GM12878 (cell line): ENCODE results near the gene ATP1A1. TPM values are rescaled to one million over a fixed set of nuclear protein-coding genes. Genes with fewer than 3 reads are reported as not detected.

ENCODE experiments used
- ATAC-seq: fragments of 200-7000 bp; cut with Tn5 transposase; 3 replicates; pipeline ENCODE4 v1.9.1; 2020; ENCODE audit warnings: mild to moderate bottlenecking, moderate library complexity
- BruUV-seq: library from RNA; stranded (reverse); fragments of 400-500 nt; replicated peaks from 2 replicates; lab custom pipeline; 2021; lab: Mats Ljungman, UMichigan
- CTCF ChIA-PET: fragments of 300-600 bp; sonication (Branson Sonifier 250); formaldehyde crosslinking; extraction: SDS; loops from one replicate; lab custom pipeline; 2021; ENCODE audit warnings: inconsistent platforms; lab: Yijun Ruan, JAX
- POLR2A ChIA-PET: fragments of 350-600 bp; formaldehyde crosslinking; extraction: SDS; loops from one replicate; lab custom pipeline; 2021; ENCODE audit warnings: inconsistent platforms; lab: Charles Lee
- RAD21 ChIA-PET: fragments of 300-600 bp; sonication (Branson Sonifier 250); formaldehyde crosslinking; loops from one replicate; lab custom pipeline; 2023; ENCODE audit warnings: antibody characterized with exemption; ENCODE audit not compliant: unreplicated experiment; lab: Charles Lee
- SMC1A ChIA-PET: fragments of 300-600 bp; sonication (Branson Sonifier 250); formaldehyde crosslinking; loops from one replicate; lab custom pipeline; 2023; ENCODE audit not compliant: unreplicated experiment, uncharacterized antibody; lab: Charles Lee
- DNase-seq: peaks from one replicate; pipeline ENCODE4 v3.0.0-alpha.2; 2011; ENCODE audit warnings: low read depth, low spot score
- FAIRE-seq: peaks from 3 replicates; lab custom pipeline; 2011; peaks lifted over from hg19 to GRCh38; lab: Jason Lieb, UNC
- H2AFZ ChIP-seq: 2 replicates; pipeline ENCODE4 v1.6.0; 2011; ENCODE audit warnings: low read depth, low read length, control low read depth; ENCODE audit not compliant: control insufficient read depth
- H3K27ac ChIP-seq: 2 replicates; pipeline ENCODE4 v1.5.1; 2011; ENCODE audit warnings: control low read depth; ENCODE audit not compliant: control insufficient read depth, insufficient read depth
- H3K27me3 ChIP-seq, 2 experiments: replicated peaks in 1 of 2; 2 replicates each; pipeline versions ENCODE4 v1.6.0 to v1.6.1; 2011; ENCODE audit warnings: low read length in 1 of 2; ENCODE audit not compliant: control insufficient read depth in 2 of 2, insufficient read depth in 2 of 2
- H3K36me3 ChIP-seq, 2 experiments: 2 replicates each; pipeline ENCODE4 v1.5.1; 2011; ENCODE audit warnings: low read length in 1 of 2; ENCODE audit not compliant: control insufficient read depth in 2 of 2, insufficient read depth in 2 of 2
- H3K4me1 ChIP-seq: 2 replicates; pipeline ENCODE4 v1.6.1; 2011; ENCODE audit warnings: mild to moderate bottlenecking, low read length, moderate library complexity, mixed read lengths; ENCODE audit not compliant: control insufficient read depth, insufficient read depth
- H3K4me2 ChIP-seq: 2 replicates; pipeline ENCODE4 v1.6.0; 2011; ENCODE audit warnings: control low read depth; ENCODE audit not compliant: control insufficient read depth, insufficient read depth
- H3K4me3 ChIP-seq: fragments of 200-600 bp; sonication (generic); 2 replicates; pipeline ENCODE4 v1.5.1; 2016
- H3K79me2 ChIP-seq: 2 replicates; pipeline ENCODE4 v1.6.0; 2011; ENCODE audit warnings: low read length; ENCODE audit not compliant: control insufficient read depth, insufficient read depth
- H3K9ac ChIP-seq: 2 replicates; pipeline ENCODE4 v1.8.0; 2011; ENCODE audit warnings: low read length, control low read depth, mixed read lengths; ENCODE audit not compliant: control insufficient read depth, insufficient read depth
- H3K9me3 ChIP-seq: replicated peaks from 3 replicates; pipeline ENCODE4 v1.5.1; 2011; ENCODE audit warnings: mild to moderate bottlenecking, low read length; ENCODE audit not compliant: control insufficient read depth, insufficient read depth
- H4K20me1 ChIP-seq: 2 replicates; pipeline ENCODE4 v1.6.0; 2011; ENCODE audit not compliant: control insufficient read depth, insufficient read depth
- BMI1 ChIP-seq: fragments of 450-650 bp; IDR thresholded peaks from 2 replicates; pipeline ENCODE4 v1.6.1; 2016; ENCODE audit warnings: mild to moderate bottlenecking, moderate library complexity, borderline replicate concordance
- EGR1 ChIP-seq, 2 experiments: IDR thresholded peaks; 1 replicate in 1 of 2; 2 replicates in 1 of 2; pipeline ENCODE4 v1.6.1; 2011 to 2012; ENCODE audit warnings: low read depth in 2 of 2, low read length in 2 of 2, borderline replicate concordance in 1 of 2, mild to moderate bottlenecking in 1 of 2, moderate library complexity in 1 of 2
- IKZF2 ChIP-seq, 2 experiments: fragments of 450-650 bp; IDR thresholded peaks; 2 replicates each; pipeline ENCODE4 v1.6.1; 2017; ENCODE audit warnings: mild to moderate bottlenecking in 2 of 2, moderate library complexity in 2 of 2
- POU2F2 ChIP-seq: IDR thresholded peaks from 3 replicates; pipeline ENCODE4 v1.6.1; 2011; ENCODE audit warnings: low read depth, mild to moderate bottlenecking, low read length, borderline replicate concordance
- SMAD5 ChIP-seq: IDR thresholded peaks from 2 replicates; pipeline ENCODE4 v1.6.1; 2016; ENCODE audit warnings: antibody characterized with exemption, low read depth
- TBL1XR1 ChIP-seq: IDR thresholded peaks from 2 replicates; pipeline ENCODE4 v1.6.1; 2012; ENCODE audit warnings: low read depth, low read length, improper control_type of control experiment
- ZNF24 ChIP-seq: fragments of 450-650 bp; IDR thresholded peaks from 2 replicates; pipeline ENCODE4 v1.6.1; 2017; ENCODE audit warnings: antibody characterized with exemption, mild to moderate bottlenecking
- WGBS: methylation state at CpG from one replicate; pipeline ENCODE4 v1.1.6; 2016; ENCODE audit warnings: low lambda C conversion rate; ENCODE audit not compliant: insufficient replicate concordance, insufficient coverage; ENCODE audit errors: missing lambda C conversion rate; 5-methylcytosine and 5-hydroxymethylcytosine counted together
- in situ Hi-C: fragments of 300-500 bp; cut with MboI; formaldehyde crosslinking; loops from 9 replicates; pipeline ENCODE4 v1.14.3; 2018; ENCODE audit warnings: mixed read lengths
- intact Hi-C: fragments of 100-400 bp; cut with micrococcal nuclease; formaldehyde crosslinking; loops from one replicate; pipeline ENCODE4 v1.14.2; 2022; ENCODE audit not compliant: unreplicated experiment
- polyA plus RNA-seq, 11 experiments: library from polyadenylated mRNA; depleted of rRNA in 4 of 11; unstranded in 6 of 11; stranded (reverse) in 5 of 11; fragments of >200 nt; fragmentation: Nextera tagmentation in 4 of 11; fragmentation: Illumina TruSeq in 1 of 11; extraction: Ambion mirVana in 4 of 11; extraction: Trizol in 1 of 11; gene quantifications; 1 replicate in 1 of 11; 2 replicates in 10 of 11; pipeline versions ENCODE4 v1.2.1 to v1.2.3, GENCODE V29; 2011 to 2016; ENCODE audit warnings: inconsistent platforms in 2 of 11, missing spikeins in 2 of 11, low read depth in 1 of 11
- total RNA-seq, 4 experiments: library from RNA; depleted of rRNA in 3 of 4; stranded (reverse); fragments of >200 nt in 3 of 4; fragmentation: Illumina TruSeq in 1 of 4; extraction: Trizol in 1 of 4; gene quantifications; 2 replicates each; pipeline versions ENCODE4 v1.2.1 to v1.2.3, GENCODE V29; 2013 to 2021
- TF ChIP-seq, protein P1 (sequence below): fragments of 450-650 bp; IDR thresholded peaks from 2 replicates; pipeline ENCODE4 v1.6.1; 2018; ENCODE audit warnings: borderline replicate concordance, mild to moderate bottlenecking; ENCODE audit not compliant: partially characterized antibody
- TF ChIP-seq, protein P2 (sequence below), 3 experiments: IDR thresholded peaks in 2 of 3; conservative IDR thresholded peaks in 1 of 3; 2 replicates each; pipeline ENCODE4 v1.5.1; 2011; ENCODE audit warnings: low read depth in 3 of 3, low read length in 3 of 3, mild to moderate bottlenecking in 3 of 3, control low read depth in 2 of 3, moderate library complexity in 2 of 3, inconsistent platforms in 1 of 3, mixed read lengths in 1 of 3; ENCODE audit not compliant: control insufficient read depth in 2 of 3, insufficient read depth in 1 of 3; ENCODE audit errors: extremely low read depth in 1 of 3
- TF ChIP-seq, protein P3 (sequence below): fragments of 150-350 bp; IDR thresholded peaks from 2 replicates; pipeline ENCODE4 v1.6.1; 2016; ENCODE audit warnings: low read depth, low read length

Gene ATP1A1
- total and polyA plus RNA-seq, 10 of the 15 experiments (the other 5 are each of a cell fraction or from before 2014, with no cell fraction given): 113 to 566 (median 313) TPM

DNA sequence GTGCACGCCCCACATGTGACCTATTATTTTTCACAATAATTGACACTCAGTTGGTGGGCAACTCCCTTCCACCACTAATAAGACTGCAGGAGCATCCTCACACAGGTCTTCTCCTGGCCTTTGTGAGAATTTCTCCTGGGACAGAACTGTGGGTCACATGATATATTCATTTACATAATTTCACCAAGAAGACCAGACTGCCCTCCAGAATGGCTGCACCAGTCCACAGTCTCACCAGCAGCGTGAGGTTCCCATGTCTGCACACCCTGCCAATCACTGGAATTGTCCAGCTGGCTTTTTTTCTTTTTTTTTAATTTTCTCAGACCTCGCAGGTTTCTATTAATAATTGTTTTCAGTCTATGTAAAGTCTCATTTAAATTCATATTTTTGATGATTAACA lies 41.3 kb downstream of the ATP1A1 start:
- no TSS peak for BruUV-seq
- 90% methylated on average over 3 of the region's 3 CpGs for WGBS
- TF ChIP-seq ZNF24 (no peak), IKZF2 (IDR thresholded peaks at IDR 0.05) (no peak), BMI1 (no peak), POU2F2 (no peak), SMAD5 (no peak), EGR1 (IDR thresholded peaks at IDR 0.05; ENCODE audit: borderline replicate concordance in 1 of 2, low read depth in 2 of 2, low read length in 2 of 2) (no peak), TBL1XR1 (no peak)
- TF ChIP-seq, protein P1, sequence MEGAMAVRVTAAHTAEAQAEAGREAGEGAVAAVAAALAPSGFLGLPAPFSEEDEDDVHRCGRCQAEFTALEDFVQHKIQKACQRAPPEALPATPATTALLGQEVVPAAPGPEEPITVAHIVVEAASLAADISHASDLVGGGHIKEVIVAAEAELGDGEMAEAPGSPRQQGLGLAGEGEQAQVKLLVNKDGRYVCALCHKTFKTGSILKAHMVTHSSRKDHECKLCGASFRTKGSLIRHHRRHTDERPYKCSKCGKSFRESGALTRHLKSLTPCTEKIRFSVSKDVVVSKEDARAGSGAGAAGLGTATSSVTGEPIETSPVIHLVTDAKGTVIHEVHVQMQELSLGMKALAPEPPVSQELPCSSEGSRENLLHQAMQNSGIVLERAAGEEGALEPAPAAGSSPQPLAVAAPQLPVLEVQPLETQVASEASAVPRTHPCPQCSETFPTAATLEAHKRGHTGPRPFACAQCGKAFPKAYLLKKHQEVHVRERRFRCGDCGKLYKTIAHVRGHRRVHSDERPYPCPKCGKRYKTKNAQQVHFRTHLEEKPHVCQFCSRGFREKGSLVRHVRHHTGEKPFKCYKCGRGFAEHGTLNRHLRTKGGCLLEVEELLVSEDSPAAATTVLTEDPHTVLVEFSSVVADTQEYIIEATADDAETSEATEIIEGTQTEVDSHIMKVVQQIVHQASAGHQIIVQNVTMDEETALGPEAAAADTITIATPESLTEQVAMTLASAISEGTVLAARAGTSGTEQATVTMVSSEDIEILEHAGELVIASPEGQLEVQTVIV: no peak
- TF ChIP-seq, protein P2, sequence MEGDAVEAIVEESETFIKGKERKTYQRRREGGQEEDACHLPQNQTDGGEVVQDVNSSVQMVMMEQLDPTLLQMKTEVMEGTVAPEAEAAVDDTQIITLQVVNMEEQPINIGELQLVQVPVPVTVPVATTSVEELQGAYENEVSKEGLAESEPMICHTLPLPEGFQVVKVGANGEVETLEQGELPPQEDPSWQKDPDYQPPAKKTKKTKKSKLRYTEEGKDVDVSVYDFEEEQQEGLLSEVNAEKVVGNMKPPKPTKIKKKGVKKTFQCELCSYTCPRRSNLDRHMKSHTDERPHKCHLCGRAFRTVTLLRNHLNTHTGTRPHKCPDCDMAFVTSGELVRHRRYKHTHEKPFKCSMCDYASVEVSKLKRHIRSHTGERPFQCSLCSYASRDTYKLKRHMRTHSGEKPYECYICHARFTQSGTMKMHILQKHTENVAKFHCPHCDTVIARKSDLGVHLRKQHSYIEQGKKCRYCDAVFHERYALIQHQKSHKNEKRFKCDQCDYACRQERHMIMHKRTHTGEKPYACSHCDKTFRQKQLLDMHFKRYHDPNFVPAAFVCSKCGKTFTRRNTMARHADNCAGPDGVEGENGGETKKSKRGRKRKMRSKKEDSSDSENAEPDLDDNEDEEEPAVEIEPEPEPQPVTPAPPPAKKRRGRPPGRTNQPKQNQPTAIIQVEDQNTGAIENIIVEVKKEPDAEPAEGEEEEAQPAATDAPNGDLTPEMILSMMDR (IDR thresholded peaks at IDR 0.05 in 2 of 3, conservative IDR thresholded peaks at IDR 0.05 in 1 of 3; ENCODE audit: control insufficient read depth in 2 of 3, extremely low read depth in 1 of 3, insufficient read depth in 1 of 3, low read depth in 3 of 3, low read length in 3 of 3): no peak
- TF ChIP-seq, protein P3, sequence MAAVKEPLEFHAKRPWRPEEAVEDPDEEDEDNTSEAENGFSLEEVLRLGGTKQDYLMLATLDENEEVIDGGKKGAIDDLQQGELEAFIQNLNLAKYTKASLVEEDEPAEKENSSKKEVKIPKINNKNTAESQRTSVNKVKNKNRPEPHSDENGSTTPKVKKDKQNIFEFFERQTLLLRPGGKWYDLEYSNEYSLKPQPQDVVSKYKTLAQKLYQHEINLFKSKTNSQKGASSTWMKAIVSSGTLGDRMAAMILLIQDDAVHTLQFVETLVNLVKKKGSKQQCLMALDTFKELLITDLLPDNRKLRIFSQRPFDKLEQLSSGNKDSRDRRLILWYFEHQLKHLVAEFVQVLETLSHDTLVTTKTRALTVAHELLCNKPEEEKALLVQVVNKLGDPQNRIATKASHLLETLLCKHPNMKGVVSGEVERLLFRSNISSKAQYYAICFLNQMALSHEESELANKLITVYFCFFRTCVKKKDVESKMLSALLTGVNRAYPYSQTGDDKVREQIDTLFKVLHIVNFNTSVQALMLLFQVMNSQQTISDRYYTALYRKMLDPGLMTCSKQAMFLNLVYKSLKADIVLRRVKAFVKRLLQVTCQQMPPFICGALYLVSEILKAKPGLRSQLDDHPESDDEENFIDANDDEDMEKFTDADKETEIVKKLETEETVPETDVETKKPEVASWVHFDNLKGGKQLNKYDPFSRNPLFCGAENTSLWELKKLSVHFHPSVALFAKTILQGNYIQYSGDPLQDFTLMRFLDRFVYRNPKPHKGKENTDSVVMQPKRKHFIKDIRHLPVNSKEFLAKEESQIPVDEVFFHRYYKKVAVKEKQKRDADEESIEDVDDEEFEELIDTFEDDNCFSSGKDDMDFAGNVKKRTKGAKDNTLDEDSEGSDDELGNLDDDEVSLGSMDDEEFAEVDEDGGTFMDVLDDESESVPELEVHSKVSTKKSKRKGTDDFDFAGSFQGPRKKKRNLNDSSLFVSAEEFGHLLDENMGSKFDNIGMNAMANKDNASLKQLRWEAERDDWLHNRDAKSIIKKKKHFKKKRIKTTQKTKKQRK: no peak
- TF ChIP-seq, all 136 proteins: peak for 0
- POLR2A ChIA-PET: no interaction called here
- intact Hi-C loops: no loop called here
- FAIRE-seq: no peak
- Histone ChIP-seq H3K9me3 (no peaks in the 10 kb centered on the region), H3K4me2 (no peak overlapping the region), H3K79me2 (peaks cover 13% of the 10 kb centered on the region), H3K4me1 (peaks cover 10% of the 10 kb centered on the region), H3K36me3 (no peaks in the 10 kb centered on the region), H4K20me1 (no peaks in the 10 kb centered on the region), H3K27ac (no peak overlapping the region), H3K27me3 (no peaks in the 10 kb centered on the region), H3K4me3 (no peak overlapping the region), H2AFZ (no peak overlapping the region), H3K9ac (no peak overlapping the region)
- in situ Hi-C loops: no loop called here
- CTCF ChIA-PET: no interaction called here
- DNase-seq: no peak
- no peak for ATAC-seq
- SMC1A ChIA-PET: no interaction called here
- RAD21 ChIA-PET: no interaction called here
